Measurements from ENCODE around the gene ALG2.

The ALG2 gene

DNA sequence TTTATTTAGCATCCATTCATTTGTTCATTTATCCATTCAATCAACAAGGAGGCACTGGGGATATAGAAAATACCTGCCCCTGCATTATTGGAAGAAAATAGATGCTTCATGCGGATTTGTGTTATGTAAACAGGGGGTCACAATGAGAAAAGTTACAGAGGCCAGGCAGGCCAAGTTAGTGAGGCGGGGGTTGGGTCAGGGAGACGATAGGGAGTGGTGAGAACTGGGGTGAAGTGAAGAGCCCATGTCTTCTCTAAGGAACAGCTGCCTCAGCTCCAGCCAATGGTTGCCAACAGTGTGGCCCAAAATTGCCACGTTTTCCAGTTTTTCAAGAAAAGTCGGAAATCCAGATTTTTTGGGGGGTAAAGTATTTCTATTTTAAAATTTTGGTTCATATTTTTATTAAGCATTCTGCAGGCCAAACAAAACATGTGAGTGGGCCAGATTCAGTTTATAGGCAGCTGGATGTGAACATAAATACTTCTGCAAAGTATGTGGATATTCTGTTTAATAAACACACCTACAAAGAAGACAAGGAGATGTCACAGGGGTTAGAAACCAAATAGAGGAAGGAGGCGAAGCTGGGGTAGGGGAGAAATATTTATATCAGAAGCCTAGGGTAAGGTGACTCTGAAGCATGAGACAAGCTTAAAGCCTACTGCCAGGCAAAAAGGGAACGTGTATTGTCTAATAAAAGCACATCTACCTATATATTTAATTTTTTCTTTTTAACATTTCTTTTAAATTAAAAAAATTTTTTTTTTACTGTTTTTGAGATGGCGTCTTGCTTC is 44.0 kb downstream of the ALG2 start:
- Histone ChIP-seq H3K36me3 (ENCODE audit: insufficient read depth, low read length) (no peaks in the 10 kb centered on the region), H3K27me3 (ENCODE audit: insufficient read depth, low read length, poor library complexity, severe bottlenecking) (no peaks in the 10 kb centered on the region), H3K4me3 (ENCODE audit: low read length, poor library complexity, severe bottlenecking) (no peak overlapping the region), H3K9ac (ENCODE audit: low read depth, low read length, poor library complexity, severe bottlenecking) (no peak overlapping the region), H3F3A (ENCODE audit: low read depth) (no peaks in the 10 kb centered on the region), H3K4me2 (ENCODE audit: low read depth, low read length, poor library complexity, severe bottlenecking) (no peak overlapping the region), H3K9me3 (ENCODE audit: insufficient read depth, low read depth, low read length) (no peaks in the 10 kb centered on the region), H2AFZ (ENCODE audit: low read length) (no peak overlapping the region), H3K4me1 (ENCODE audit: insufficient read depth, low read length, poor library complexity, severe bottlenecking) (peaks cover 28% of the 10 kb centered on the region), H3K9me2 (replicated peaks; ENCODE audit: low read depth, low read length) (no peaks in the 10 kb centered on the region), H3K79me2 (ENCODE audit: insufficient read depth, low read length) (no peaks in the 10 kb centered on the region), H4K20me1 (ENCODE audit: insufficient read depth, low read length, poor library complexity, severe bottlenecking) (no peaks in the 10 kb centered on the region)
- no peak for TF ChIP-seq CTCF (conservative IDR thresholded peaks at IDR 0.05; ENCODE audit: low read length)
- TF ChIP-seq EZH2phosphoT487 (IDR thresholded peaks at IDR 0.05; ENCODE audit: borderline replicate concordance), result no peak

DNA sequence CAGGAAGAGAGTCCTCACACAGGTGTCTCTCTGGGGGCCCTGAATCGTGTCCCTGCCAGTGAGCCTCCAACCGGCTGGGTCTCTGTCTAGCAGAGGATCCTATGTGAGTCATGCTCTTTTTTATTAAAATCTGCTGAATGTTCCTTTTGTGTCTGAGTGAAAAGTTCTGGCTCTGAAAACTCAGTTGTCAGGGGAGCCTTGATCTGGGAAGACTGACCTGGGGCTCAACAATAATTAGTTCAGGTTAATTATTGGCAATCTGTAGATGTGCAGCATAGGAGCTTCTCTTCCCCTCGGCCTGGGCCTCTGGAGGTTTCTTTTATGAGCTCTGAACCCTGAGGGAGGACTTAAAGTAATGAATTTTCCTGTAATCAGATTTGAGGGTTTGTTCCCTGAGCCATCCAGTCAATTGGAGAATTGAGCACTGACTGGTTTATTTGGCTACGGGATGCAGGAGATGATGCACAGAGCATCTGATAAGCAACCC is 45.2 kb downstream of the ALG2 start:
- no peaks in the 10 kb centered on the region for H3F3A ChIP-seq (ENCODE audit: low read depth)
- TF ChIP-seq CTCF (conservative IDR thresholded peaks at IDR 0.05; ENCODE audit: low read length) (no peak), EZH2phosphoT487 (IDR thresholded peaks at IDR 0.05; ENCODE audit: borderline replicate concordance) (no peak)
- H3K4me3 ChIP-seq (ENCODE audit: low read length, poor library complexity, severe bottlenecking), result no peak overlapping the region
- no peaks in the 10 kb centered on the region for H3K9me3 ChIP-seq (ENCODE audit: insufficient read depth, low read depth, low read length)
- H3K9ac ChIP-seq (ENCODE audit: low read depth, low read length, poor library complexity, severe bottlenecking), result no peak overlapping the region
- H3K79me2 ChIP-seq (ENCODE audit: insufficient read depth, low read length), result no peaks in the 10 kb centered on the region
- H3K4me1 ChIP-seq (ENCODE audit: insufficient read depth, low read length, poor library complexity, severe bottlenecking), result peaks cover 16% of the 10 kb centered on the region
- no peaks in the 10 kb centered on the region for H3K27me3 ChIP-seq (ENCODE audit: insufficient read depth, low read length, poor library complexity, severe bottlenecking)
- no peaks in the 10 kb centered on the region for H4K20me1 ChIP-seq (ENCODE audit: insufficient read depth, low read length, poor library complexity, severe bottlenecking)
- H3K9me2 ChIP-seq (replicated peaks; ENCODE audit: low read depth, low read length), result no peaks in the 10 kb centered on the region
- H3K36me3 ChIP-seq (ENCODE audit: insufficient read depth, low read length), result no peaks in the 10 kb centered on the region
- H3K4me2 ChIP-seq (ENCODE audit: low read depth, low read length, poor library complexity, severe bottlenecking), result no peak overlapping the region
- no peak overlapping the region for H2AFZ ChIP-seq (ENCODE audit: low read length)

DNA sequence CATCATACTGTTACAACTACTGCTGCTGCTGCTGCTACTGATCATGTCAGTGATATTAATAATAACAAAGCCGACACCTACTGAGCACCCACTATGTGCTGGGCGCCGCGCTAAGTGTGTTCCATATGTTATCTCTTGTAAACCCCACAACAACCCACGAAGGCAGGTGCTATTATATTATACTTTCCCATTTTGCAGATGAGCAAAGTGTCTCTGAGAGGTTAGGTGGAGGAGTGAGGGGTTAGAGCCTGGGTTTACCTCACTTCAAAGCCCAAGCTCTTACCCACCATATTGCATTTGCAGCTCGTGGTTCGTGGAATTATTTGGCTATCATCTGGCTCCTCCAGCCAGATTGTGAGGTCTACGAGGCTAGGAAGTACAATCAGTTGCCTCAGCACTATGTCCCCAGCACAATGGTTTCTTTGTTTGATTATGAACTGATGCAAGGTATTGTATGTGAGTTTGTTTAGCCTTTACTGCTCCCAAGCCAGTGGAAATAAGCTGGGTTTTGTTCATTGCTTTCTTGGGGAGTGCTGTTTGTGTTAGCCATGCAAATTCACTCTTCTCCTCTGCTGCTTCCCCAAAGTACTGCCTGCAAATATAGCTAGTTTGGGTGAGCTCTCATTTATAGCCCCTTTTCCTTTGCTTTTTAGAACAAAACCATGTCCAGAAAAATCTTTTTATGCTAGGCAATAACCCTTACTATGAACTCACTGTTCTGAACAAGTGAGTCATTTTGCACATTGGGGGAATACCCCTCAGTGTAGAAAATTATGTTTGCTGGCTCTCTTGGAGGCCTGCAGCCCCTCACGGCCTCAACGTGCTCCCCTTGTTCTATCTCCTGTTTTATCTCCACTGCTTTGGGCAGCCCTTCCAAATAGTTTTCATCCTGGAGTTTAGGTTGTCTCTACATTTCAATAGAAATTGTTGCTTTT is 47.9 kb downstream of the ALG2 start:
- Histone ChIP-seq H3K27me3 (ENCODE audit: insufficient read depth, low read length, poor library complexity, severe bottlenecking) (no peaks in the 10 kb centered on the region), H3K79me2 (ENCODE audit: insufficient read depth, low read length) (no peaks in the 10 kb centered on the region), H3K36me3 (ENCODE audit: insufficient read depth, low read length) (no peaks in the 10 kb centered on the region), H3F3A (ENCODE audit: low read depth) (no peaks in the 10 kb centered on the region), H3K4me1 (ENCODE audit: insufficient read depth, low read length, poor library complexity, severe bottlenecking) (no peaks in the 10 kb centered on the region), H4K20me1 (ENCODE audit: insufficient read depth, low read length, poor library complexity, severe bottlenecking) (no peaks in the 10 kb centered on the region), H3K9me2 (replicated peaks; ENCODE audit: low read depth, low read length) (no peaks in the 10 kb centered on the region), H3K9me3 (ENCODE audit: insufficient read depth, low read depth, low read length) (no peaks in the 10 kb centered on the region), H3K9ac (ENCODE audit: low read depth, low read length, poor library complexity, severe bottlenecking) (no peak overlapping the region), H3K4me3 (ENCODE audit: low read length, poor library complexity, severe bottlenecking) (no peak overlapping the region), H3K4me2 (ENCODE audit: low read depth, low read length, poor library complexity, severe bottlenecking) (no peak overlapping the region), H2AFZ (ENCODE audit: low read length) (no peak overlapping the region)
- no peak for TF ChIP-seq CTCF (conservative IDR thresholded peaks at IDR 0.05; ENCODE audit: low read length)
- no peak for TF ChIP-seq EZH2phosphoT487 (IDR thresholded peaks at IDR 0.05; ENCODE audit: borderline replicate concordance)

Data from Loucy (cell line).